ENCODE measurements around the gene H1-8.

GRCh38 chr3:129549006-129549800 lies 6.2 kb downstream of the H1-8 start:
- no peak for TF ChIP-seq CTCF (IDR thresholded peaks at IDR 0.05; ENCODE audit: poor library complexity)
- no peak for TF ChIP-seq EZH2 (IDR thresholded peaks at IDR 0.05; ENCODE audit: borderline replicate concordance)
- TF ChIP-seq EZH2phosphoT487 (IDR thresholded peaks at IDR 0.05; ENCODE audit: low read depth, severe bottlenecking, unreplicated experiment), result no peak

All from hepatocyte (in vitro differentiated cells).